Right atrium auricular region (tissue), 2 donors: ENCODE results near the gene PSTPIP2. TPM values are rescaled to one million over a fixed set of nuclear protein-coding genes. Genes with fewer than 3 reads are reported as not detected.

ENCODE experiments used
- DNase-seq: peaks from one replicate; pipeline ENCODE4 v3.0.0-alpha.2; 2019; ENCODE audit warnings: low spot score
- H3K27ac ChIP-seq, 2 donors: fragments of 200-600 bp; sonication (generic); 1 replicate in 1 of 2; 2 replicates in 1 of 2; pipeline ENCODE4 v1.5.1; 2016 to 2019
- H3K27me3 ChIP-seq, 2 donors: fragments of 200-600 bp; sonication (generic); one replicate each; pipeline versions ENCODE4 v1.5.1 to v1.6.0; 2017 to 2019
- H3K36me3 ChIP-seq: fragments of 200-600 bp; sonication (generic); one replicate; pipeline ENCODE4 v1.5.1; 2016
- H3K4me1 ChIP-seq, 2 donors: fragments of 200-600 bp; sonication (generic); one replicate each; pipeline versions ENCODE4 v1.5.1 to v1.6.0; 2017 to 2019
- H3K4me3 ChIP-seq, 2 donors: fragments of 200-600 bp; sonication (generic); 1 replicate in 1 of 2; 2 replicates in 1 of 2; pipeline ENCODE4 v1.5.1; 2017 to 2019; ENCODE audit warnings: mild to moderate bottlenecking in 1 of 2, moderate library complexity in 1 of 2
- H3K9me3 ChIP-seq, 2 donors: fragments of 200-600 bp; sonication (generic); one replicate each; pipeline ENCODE4 v1.5.1; 2019
- total RNA-seq, 2 donors: library from RNA; depleted of rRNA; stranded (reverse); fragments of >200 nt; gene quantifications; one replicate each; pipeline ENCODE4 v1.1.0, GENCODE V29; 2016
- TF ChIP-seq, protein P1 (sequence below), 2 donors: fragments of 200-600 bp; sonication (generic); IDR thresholded peaks; one replicate each; pipeline ENCODE4 v1.5.1; 2019; ENCODE audit warnings: antibody characterized with exemption in 2 of 2

Gene PSTPIP2
- total RNA-seq, 2 donors from 2014 or later = 3.4 to 3.9 TPM

DNA sequence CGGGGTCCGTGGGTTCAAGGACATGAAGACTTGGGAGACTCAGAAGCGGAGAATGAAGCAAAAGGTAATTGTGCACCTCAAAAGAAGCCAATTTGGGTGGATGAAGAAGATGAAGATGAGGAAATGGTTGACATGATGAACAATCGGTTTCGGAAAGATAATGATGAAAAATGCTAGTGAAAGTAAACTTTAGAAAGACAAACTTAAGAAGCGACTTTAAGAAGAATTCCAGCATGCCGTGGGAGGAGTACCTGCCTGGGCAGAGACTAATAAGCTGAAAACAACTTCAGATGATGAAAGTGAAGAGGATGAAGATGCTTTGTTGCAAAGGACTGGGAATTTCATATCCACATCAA lies 43.5 kb downstream of the PSTPIP2 start:
- peak overlapping the region; percentile 40 to 58 for H3K4me3 ChIP-seq
- TF ChIP-seq, protein P1, sequence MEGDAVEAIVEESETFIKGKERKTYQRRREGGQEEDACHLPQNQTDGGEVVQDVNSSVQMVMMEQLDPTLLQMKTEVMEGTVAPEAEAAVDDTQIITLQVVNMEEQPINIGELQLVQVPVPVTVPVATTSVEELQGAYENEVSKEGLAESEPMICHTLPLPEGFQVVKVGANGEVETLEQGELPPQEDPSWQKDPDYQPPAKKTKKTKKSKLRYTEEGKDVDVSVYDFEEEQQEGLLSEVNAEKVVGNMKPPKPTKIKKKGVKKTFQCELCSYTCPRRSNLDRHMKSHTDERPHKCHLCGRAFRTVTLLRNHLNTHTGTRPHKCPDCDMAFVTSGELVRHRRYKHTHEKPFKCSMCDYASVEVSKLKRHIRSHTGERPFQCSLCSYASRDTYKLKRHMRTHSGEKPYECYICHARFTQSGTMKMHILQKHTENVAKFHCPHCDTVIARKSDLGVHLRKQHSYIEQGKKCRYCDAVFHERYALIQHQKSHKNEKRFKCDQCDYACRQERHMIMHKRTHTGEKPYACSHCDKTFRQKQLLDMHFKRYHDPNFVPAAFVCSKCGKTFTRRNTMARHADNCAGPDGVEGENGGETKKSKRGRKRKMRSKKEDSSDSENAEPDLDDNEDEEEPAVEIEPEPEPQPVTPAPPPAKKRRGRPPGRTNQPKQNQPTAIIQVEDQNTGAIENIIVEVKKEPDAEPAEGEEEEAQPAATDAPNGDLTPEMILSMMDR (IDR thresholded peaks at IDR 0.05) = no peak
- H3K36me3 ChIP-seq = no peaks in the 10 kb centered on the region
- peak overlapping the region in 1 of 2 donors; percentile 49 for H3K27ac ChIP-seq
- DNase-seq = no peak
- no peaks in the 10 kb centered on the region for H3K27me3 ChIP-seq
- peaks cover 0 to 5% of the 10 kb centered on the region in 2 donors for H3K4me1 ChIP-seq
- no peaks in the 10 kb centered on the region for H3K9me3 ChIP-seq

DNA sequence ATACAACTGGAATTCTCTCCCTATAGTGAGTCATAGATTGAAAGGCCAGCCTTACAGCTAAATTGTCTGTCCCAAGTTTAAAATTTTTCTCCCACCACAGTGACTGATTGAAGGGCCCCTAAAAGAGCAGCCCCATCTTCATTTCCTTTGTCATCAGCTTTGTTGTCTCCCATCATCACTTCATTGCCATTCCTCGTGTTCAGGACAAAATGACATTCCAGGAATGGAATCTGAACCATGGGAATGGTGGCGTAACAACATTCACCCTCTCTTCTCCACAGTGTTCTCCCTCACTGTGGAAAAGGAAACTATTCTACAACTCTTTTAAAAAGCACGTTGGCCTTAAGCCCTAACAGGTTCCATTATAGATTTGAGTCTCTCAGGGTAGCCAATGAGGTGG lies 52.1 kb downstream of the PSTPIP2 start:
- no peak for DNase-seq
- TF ChIP-seq, protein P1 (IDR thresholded peaks at IDR 0.05) = no peak
- H3K36me3 ChIP-seq = no peaks in the 10 kb centered on the region
- no peaks in the 10 kb centered on the region for H3K9me3 ChIP-seq
- no peaks in the 10 kb centered on the region for H3K4me1 ChIP-seq
- no peaks in the 10 kb centered on the region for H3K27me3 ChIP-seq
- no peak overlapping the region for H3K4me3 ChIP-seq
- H3K27ac ChIP-seq = no peak overlapping the region

DNA sequence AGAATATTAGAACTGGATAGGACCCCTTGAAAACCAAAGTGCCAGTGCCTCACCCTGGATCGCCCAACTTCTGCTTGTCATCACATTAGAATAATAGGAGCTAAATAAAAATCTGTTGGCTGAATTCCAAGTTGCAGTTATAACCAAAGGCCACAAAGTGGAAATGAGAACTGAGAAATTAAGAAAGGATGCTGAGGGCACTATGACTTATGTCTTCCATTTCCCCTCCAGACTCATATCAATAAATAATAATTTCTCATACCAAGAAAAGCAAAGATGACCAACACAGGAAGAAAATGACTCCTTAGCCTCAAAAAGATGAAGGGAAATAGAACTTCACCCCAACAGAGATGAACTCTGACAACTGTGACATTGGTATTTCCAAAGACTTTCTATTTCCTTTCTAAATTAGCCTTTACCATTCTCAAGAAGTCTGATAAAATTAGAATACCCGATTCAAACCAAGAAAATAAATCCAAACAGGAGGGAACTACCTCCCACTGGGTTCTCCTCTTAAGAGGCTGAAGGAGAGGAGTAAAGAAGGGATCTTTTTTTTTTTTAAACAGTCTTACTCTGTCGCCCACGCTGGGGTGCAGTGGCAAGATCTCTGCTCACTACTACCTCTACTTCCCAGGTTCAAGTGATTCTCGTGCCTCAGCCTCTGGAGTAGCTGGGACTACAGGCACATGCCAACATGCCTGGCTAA lies 58.4 kb downstream of the PSTPIP2 start:
- no peaks in the 10 kb centered on the region for H3K9me3 ChIP-seq
- H3K27me3 ChIP-seq = no peaks in the 10 kb centered on the region
- H3K36me3 ChIP-seq = no peaks in the 10 kb centered on the region
- no peak for DNase-seq
- H3K27ac ChIP-seq = no peak overlapping the region
- no peaks in the 10 kb centered on the region for H3K4me1 ChIP-seq
- no peak overlapping the region for H3K4me3 ChIP-seq
- TF ChIP-seq, protein P1 (IDR thresholded peaks at IDR 0.05) = no peak

DNA sequence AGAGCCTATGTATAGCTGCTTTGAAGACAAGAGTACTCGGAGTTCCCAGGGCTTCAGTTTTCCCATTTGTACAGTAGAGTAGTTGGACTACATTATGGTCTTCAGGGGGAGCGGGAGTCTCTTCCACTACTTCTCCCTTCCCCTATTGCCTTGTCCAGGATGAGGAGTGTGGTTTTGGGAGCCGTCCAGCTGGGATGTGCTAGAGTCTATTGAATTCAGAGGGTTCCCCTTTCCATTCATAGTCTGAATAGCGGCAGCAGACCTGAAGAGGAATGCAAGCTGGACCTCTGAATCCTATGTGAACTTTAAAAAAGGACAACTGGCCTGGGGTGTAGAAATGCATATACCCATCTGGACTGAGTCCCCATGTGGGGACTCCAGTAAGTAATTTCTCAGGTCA lies 61.4 kb downstream of the PSTPIP2 start:
- TF ChIP-seq, protein P1 (IDR thresholded peaks at IDR 0.05) = no peak
- H3K27ac ChIP-seq = no peak overlapping the region
- H3K9me3 ChIP-seq = no peaks in the 10 kb centered on the region
- no peaks in the 10 kb centered on the region for H3K4me1 ChIP-seq
- H3K4me3 ChIP-seq = no peak overlapping the region
- H3K27me3 ChIP-seq = no peaks in the 10 kb centered on the region
- DNase-seq = no peak
- H3K36me3 ChIP-seq = no peaks in the 10 kb centered on the region

DNA sequence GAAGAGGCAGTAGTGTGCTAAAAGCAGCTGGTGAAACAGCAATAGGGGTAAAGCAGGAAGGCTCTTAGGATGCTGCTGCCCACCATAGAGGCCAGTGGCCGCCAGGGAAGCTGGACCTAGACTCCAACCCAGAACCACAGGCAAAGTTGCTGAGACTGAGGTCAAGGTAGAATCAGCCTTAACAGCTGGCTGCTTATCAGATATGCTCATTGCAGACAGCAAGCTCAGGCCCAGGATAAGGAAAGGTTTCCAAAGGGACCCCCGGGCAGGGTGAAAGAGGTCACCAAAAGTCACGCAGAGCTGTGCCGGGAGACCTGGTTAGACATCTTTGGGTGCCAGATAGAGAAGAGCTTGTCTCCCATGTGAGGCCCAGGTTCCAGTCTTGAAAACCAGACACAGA lies 62.0 kb downstream of the PSTPIP2 start:
- DNase-seq = no peak
- Histone ChIP-seq H3K27ac (no peak overlapping the region), H3K9me3 (no peaks in the 10 kb centered on the region), H3K27me3 (no peaks in the 10 kb centered on the region), H3K4me3 (no peak overlapping the region), H3K4me1 (no peaks in the 10 kb centered on the region), H3K36me3 (no peaks in the 10 kb centered on the region)
- TF ChIP-seq, protein P1 (IDR thresholded peaks at IDR 0.05) = no peak
